SU-DHL-6 (cell line): ENCODE data around the gene FAM228B.

Experiments used
- EZH2phosphoT487 ChIP-seq: fragments of 200-600 bp; sonication (generic), shearing (Covaris generic); conservative IDR thresholded peaks from 2 replicates; pipeline ENCODE4 v1.6.1; 2018; ENCODE audit warnings: mild to moderate bottlenecking, antibody characterized with exemption, low read length, moderate library complexity, mixed read lengths
- TF ChIP-seq, protein P1 (sequence below): fragments of 200-600 bp; sonication (generic); IDR thresholded peaks from one replicate; pipeline ENCODE4 v1.5.1; 2017; ENCODE audit warnings: antibody characterized with exemption, mild to moderate bottlenecking, low read length, moderate library complexity; ENCODE audit not compliant: insufficient read depth, poor library complexity, severe bottlenecking

DNA sequence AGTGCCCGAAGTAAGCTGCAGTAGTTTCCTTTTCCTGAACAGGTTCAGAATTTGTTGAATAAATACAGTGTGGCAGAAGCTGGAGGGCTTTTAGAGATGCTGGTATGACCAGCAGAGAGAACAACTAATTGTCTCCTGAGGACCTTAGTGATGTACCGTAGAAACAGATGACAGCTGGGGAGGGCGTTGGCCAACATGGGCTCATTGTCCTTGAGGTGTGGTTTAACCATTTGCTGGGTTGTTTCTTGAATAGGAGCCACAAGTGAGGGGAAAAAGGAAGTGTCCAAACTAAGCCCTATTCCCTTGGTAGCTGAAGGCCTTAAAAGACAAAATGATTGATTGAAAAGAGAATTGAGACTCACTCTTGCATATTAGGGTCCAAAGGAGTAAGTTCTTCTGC lies 39.9 kb downstream of the FAM228B start:
- TF ChIP-seq, protein P1, sequence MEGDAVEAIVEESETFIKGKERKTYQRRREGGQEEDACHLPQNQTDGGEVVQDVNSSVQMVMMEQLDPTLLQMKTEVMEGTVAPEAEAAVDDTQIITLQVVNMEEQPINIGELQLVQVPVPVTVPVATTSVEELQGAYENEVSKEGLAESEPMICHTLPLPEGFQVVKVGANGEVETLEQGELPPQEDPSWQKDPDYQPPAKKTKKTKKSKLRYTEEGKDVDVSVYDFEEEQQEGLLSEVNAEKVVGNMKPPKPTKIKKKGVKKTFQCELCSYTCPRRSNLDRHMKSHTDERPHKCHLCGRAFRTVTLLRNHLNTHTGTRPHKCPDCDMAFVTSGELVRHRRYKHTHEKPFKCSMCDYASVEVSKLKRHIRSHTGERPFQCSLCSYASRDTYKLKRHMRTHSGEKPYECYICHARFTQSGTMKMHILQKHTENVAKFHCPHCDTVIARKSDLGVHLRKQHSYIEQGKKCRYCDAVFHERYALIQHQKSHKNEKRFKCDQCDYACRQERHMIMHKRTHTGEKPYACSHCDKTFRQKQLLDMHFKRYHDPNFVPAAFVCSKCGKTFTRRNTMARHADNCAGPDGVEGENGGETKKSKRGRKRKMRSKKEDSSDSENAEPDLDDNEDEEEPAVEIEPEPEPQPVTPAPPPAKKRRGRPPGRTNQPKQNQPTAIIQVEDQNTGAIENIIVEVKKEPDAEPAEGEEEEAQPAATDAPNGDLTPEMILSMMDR = no peak
- TF ChIP-seq EZH2phosphoT487 = no peak
